Measurements from ENCODE around the gene LSM12.

Gene LSM12

DNA sequence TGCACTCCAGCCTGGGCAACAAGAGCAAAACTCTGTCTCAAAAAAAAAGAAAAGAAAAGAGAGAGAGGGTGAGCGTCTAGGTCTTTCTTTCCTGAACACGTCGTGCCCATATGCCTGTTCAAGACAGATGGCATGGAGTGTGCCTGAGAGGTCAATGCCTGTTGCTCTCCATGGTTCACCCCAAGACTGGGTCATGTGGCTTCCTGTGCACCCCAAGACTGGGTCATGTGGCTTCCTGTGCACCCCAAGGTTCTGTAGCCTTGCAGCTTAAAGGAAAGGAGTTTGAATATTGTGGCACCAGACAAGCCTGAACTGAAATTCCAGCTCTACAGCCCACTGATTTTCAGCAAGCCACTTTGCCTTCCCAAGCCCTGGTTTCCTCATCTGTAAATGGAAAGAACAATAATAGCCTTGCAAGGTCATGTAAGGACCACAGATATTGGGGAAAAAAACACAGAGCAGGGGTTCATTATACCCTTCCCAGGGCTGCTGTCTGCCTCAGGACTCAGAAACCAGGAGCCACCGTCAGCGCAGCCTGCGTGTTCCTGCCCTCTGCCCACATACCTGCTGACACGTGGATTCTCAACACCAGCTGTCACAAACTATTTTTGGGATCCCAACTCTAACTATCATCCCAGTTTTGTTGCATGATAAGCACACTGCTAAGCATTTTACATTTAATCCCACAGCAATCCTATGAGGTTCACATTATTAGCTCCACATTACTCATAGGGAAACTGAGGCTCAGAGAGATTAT is 80.1 kb downstream of the LSM12 start:
- DNase-seq (ENCODE audit: low spot score) = no peak

DNA sequence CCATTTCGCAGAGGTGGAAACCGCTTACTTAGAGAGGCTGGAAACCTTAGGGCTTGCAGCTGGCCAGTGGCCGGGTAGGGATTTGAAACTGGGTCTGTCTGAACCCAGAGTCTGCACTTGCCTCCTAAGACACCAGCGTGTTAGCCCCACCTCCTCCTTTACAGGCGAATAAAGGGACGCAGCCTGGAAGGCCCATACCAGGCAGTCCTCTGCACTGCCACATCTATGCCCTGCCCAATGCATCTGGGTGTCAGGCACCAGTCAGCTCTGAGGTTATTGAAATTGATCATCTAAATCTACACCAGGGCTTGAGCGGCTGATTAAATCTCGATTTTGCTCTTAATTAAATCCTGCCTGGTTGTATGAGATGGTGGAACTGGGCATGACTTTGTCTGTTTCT is 82.0 kb downstream of the LSM12 start:
- DNase-seq (ENCODE audit: low spot score) = no peak
